GM12878 (cell line): Measurements from ENCODE around the gene MAGEB1. TPM values are rescaled to one million over a fixed set of nuclear protein-coding genes. Genes with fewer than 3 reads are reported as not detected.

Source experiments
- ATAC-seq: fragments of 200-7000 bp; cut with Tn5 transposase; 3 replicates; pipeline ENCODE4 v1.9.1; 2020; ENCODE audit warnings: mild to moderate bottlenecking, moderate library complexity
- BruUV-seq: library from RNA; stranded (reverse); fragments of 400-500 nt; replicated peaks from 2 replicates; lab custom pipeline; 2021; lab: Mats Ljungman, UMichigan
- CTCF ChIA-PET: fragments of 300-600 bp; sonication (Branson Sonifier 250); formaldehyde crosslinking; extraction: SDS; loops from one replicate; lab custom pipeline; 2021; ENCODE audit warnings: inconsistent platforms; lab: Yijun Ruan, JAX
- POLR2A ChIA-PET: fragments of 350-600 bp; formaldehyde crosslinking; extraction: SDS; loops from one replicate; lab custom pipeline; 2021; ENCODE audit warnings: inconsistent platforms; lab: Charles Lee
- RAD21 ChIA-PET: fragments of 300-600 bp; sonication (Branson Sonifier 250); formaldehyde crosslinking; loops from one replicate; lab custom pipeline; 2023; ENCODE audit warnings: antibody characterized with exemption; ENCODE audit not compliant: unreplicated experiment; lab: Charles Lee
- SMC1A ChIA-PET: fragments of 300-600 bp; sonication (Branson Sonifier 250); formaldehyde crosslinking; loops from one replicate; lab custom pipeline; 2023; ENCODE audit not compliant: unreplicated experiment, uncharacterized antibody; lab: Charles Lee
- DNase-seq: peaks from one replicate; pipeline ENCODE4 v3.0.0-alpha.2; 2011; ENCODE audit warnings: low read depth, low spot score
- FAIRE-seq: peaks from 3 replicates; lab custom pipeline; 2011; peaks lifted over from hg19 to GRCh38; lab: Jason Lieb, UNC
- H2AFZ ChIP-seq: 2 replicates; pipeline ENCODE4 v1.6.0; 2011; ENCODE audit warnings: low read depth, low read length, control low read depth; ENCODE audit not compliant: control insufficient read depth
- H3K27ac ChIP-seq: 2 replicates; pipeline ENCODE4 v1.5.1; 2011; ENCODE audit warnings: control low read depth; ENCODE audit not compliant: control insufficient read depth, insufficient read depth
- H3K27me3 ChIP-seq, 2 experiments: replicated peaks in 1 of 2; 2 replicates each; pipeline versions ENCODE4 v1.6.0 to v1.6.1; 2011; ENCODE audit warnings: low read length in 1 of 2; ENCODE audit not compliant: control insufficient read depth in 2 of 2, insufficient read depth in 2 of 2
- H3K36me3 ChIP-seq, 2 experiments: 2 replicates each; pipeline ENCODE4 v1.5.1; 2011; ENCODE audit warnings: low read length in 1 of 2; ENCODE audit not compliant: control insufficient read depth in 2 of 2, insufficient read depth in 2 of 2
- H3K4me1 ChIP-seq: 2 replicates; pipeline ENCODE4 v1.6.1; 2011; ENCODE audit warnings: mild to moderate bottlenecking, low read length, moderate library complexity, mixed read lengths; ENCODE audit not compliant: control insufficient read depth, insufficient read depth
- H3K4me2 ChIP-seq: 2 replicates; pipeline ENCODE4 v1.6.0; 2011; ENCODE audit warnings: control low read depth; ENCODE audit not compliant: control insufficient read depth, insufficient read depth
- H3K4me3 ChIP-seq: fragments of 200-600 bp; sonication (generic); 2 replicates; pipeline ENCODE4 v1.5.1; 2016
- H3K79me2 ChIP-seq: 2 replicates; pipeline ENCODE4 v1.6.0; 2011; ENCODE audit warnings: low read length; ENCODE audit not compliant: control insufficient read depth, insufficient read depth
- H3K9ac ChIP-seq: 2 replicates; pipeline ENCODE4 v1.8.0; 2011; ENCODE audit warnings: low read length, control low read depth, mixed read lengths; ENCODE audit not compliant: control insufficient read depth, insufficient read depth
- H3K9me3 ChIP-seq: replicated peaks from 3 replicates; pipeline ENCODE4 v1.5.1; 2011; ENCODE audit warnings: mild to moderate bottlenecking, low read length; ENCODE audit not compliant: control insufficient read depth, insufficient read depth
- H4K20me1 ChIP-seq: 2 replicates; pipeline ENCODE4 v1.6.0; 2011; ENCODE audit not compliant: control insufficient read depth, insufficient read depth
- HDGF ChIP-seq: fragments of 450-650 bp; IDR thresholded peaks from 2 replicates; pipeline ENCODE4 v1.6.1; 2016; ENCODE audit warnings: antibody characterized with exemption
- NFIC ChIP-seq: IDR thresholded peaks from 2 replicates; pipeline ENCODE4 v1.6.1; 2012; ENCODE audit warnings: low read depth, mild to moderate bottlenecking, inconsistent platforms, low read length, moderate library complexity
- SKIL ChIP-seq: fragments of 450-650 bp; IDR thresholded peaks from 2 replicates; pipeline ENCODE4 v1.6.1; 2017; ENCODE audit warnings: mild to moderate bottlenecking, low read depth, inconsistent platforms; ENCODE audit not compliant: poor library complexity, severe bottlenecking
- WGBS: methylation state at CpG from one replicate; pipeline ENCODE4 v1.1.6; 2016; ENCODE audit warnings: low lambda C conversion rate; ENCODE audit not compliant: insufficient replicate concordance, insufficient coverage; ENCODE audit errors: missing lambda C conversion rate; 5-methylcytosine and 5-hydroxymethylcytosine counted together
- in situ Hi-C: fragments of 300-500 bp; cut with MboI; formaldehyde crosslinking; loops from 9 replicates; pipeline ENCODE4 v1.14.3; 2018; ENCODE audit warnings: mixed read lengths
- intact Hi-C: fragments of 100-400 bp; cut with micrococcal nuclease; formaldehyde crosslinking; loops from one replicate; pipeline ENCODE4 v1.14.2; 2022; ENCODE audit not compliant: unreplicated experiment
- polyA plus RNA-seq, 11 experiments: library from polyadenylated mRNA; depleted of rRNA in 4 of 11; unstranded in 6 of 11; stranded (reverse) in 5 of 11; fragments of >200 nt; fragmentation: Nextera tagmentation in 4 of 11; fragmentation: Illumina TruSeq in 1 of 11; extraction: Ambion mirVana in 4 of 11; extraction: Trizol in 1 of 11; gene quantifications; 1 replicate in 1 of 11; 2 replicates in 10 of 11; pipeline versions ENCODE4 v1.2.1 to v1.2.3, GENCODE V29; 2011 to 2016; ENCODE audit warnings: inconsistent platforms in 2 of 11, missing spikeins in 2 of 11, low read depth in 1 of 11
- total RNA-seq, 4 experiments: library from RNA; depleted of rRNA in 3 of 4; stranded (reverse); fragments of >200 nt in 3 of 4; fragmentation: Illumina TruSeq in 1 of 4; extraction: Trizol in 1 of 4; gene quantifications; 2 replicates each; pipeline versions ENCODE4 v1.2.1 to v1.2.3, GENCODE V29; 2013 to 2021
- TF ChIP-seq, protein P1 (sequence below): IDR thresholded peaks from 2 replicates; pipeline ENCODE4 v1.6.1; 2011; ENCODE audit warnings: borderline replicate concordance, low read depth, mild to moderate bottlenecking, moderate library complexity, low read length; ENCODE audit not compliant: insufficient read depth, poor library complexity, severe bottlenecking

Gene MAGEB1
- total and polyA plus RNA-seq, 10 of the 15 experiments (the other 5 are each of a cell fraction or from before 2014, with no cell fraction given): 0.04 to 0.06 TPM; not detected in 8

GRCh38 chrX:30283456-30284200 lies 36.7 kb downstream of the MAGEB1 start:
- ATAC-seq (no peak), FAIRE-seq (no peak), DNase-seq (no peak)
- Histone ChIP-seq H3K79me2 (no peaks in the 10 kb centered on the region), H3K4me1 (no peaks in the 10 kb centered on the region), H3K36me3 (no peaks in the 10 kb centered on the region), H2AFZ (no peak overlapping the region), H3K9me3 (no peaks in the 10 kb centered on the region), H3K9ac (no peak overlapping the region), H3K4me2 (no peak overlapping the region), H3K4me3 (no peak overlapping the region), H3K27ac (no peak overlapping the region), H4K20me1 (no peaks in the 10 kb centered on the region), H3K27me3 (no peaks in the 10 kb centered on the region)
- ChIA-PET POLR2A (interaction anchor here (0.7 kb wide), 1 partner anchor 10 kb away, joined by 3 read pairs; no protein-coding TSS in a partner anchor), SMC1A (interaction anchor here (1.2 kb wide), 1 partner anchor 27 kb away, joined by 3 read pairs; no protein-coding TSS in a partner anchor), CTCF (no interaction called here), RAD21 (no interaction called here)
- intact Hi-C loops (no loop called here), in situ Hi-C loops (no loop called here)
- TF ChIP-seq, protein P1, sequence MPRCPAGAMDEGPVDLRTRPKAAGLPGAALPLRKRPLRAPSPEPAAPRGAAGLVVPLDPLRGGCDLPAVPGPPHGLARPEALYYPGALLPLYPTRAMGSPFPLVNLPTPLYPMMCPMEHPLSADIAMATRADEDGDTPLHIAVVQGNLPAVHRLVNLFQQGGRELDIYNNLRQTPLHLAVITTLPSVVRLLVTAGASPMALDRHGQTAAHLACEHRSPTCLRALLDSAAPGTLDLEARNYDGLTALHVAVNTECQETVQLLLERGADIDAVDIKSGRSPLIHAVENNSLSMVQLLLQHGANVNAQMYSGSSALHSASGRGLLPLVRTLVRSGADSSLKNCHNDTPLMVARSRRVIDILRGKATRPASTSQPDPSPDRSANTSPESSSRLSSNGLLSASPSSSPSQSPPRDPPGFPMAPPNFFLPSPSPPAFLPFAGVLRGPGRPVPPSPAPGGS: peak; percentile 64
- TF ChIP-seq HDGF: no peak
- no peak for TF ChIP-seq NFIC
- no peak for TF ChIP-seq SKIL
- 33% methylated on average over 3 of the region's 3 CpGs for WGBS
- no TSS peak for BruUV-seq
